Endothelial cell (in vitro differentiated cells): ENCODE measurements around the gene MACIR. TPM values are rescaled to one million over a fixed set of nuclear protein-coding genes. Genes with fewer than 3 reads are reported as not detected.

ENCODE experiments used
- DNase-seq: peaks from one replicate; pipeline ENCODE4 v3.0.0; 2021; ENCODE audit warnings: low spot score
- H3K27ac Mint-ChIP-seq: one replicate; pipeline ENCODE4 v1.8.0; 2021; ENCODE audit warnings: mixed read lengths, inconsistent platforms; ENCODE audit not compliant: unreplicated experiment
- H3K27me3 Mint-ChIP-seq: one replicate; pipeline ENCODE4 v1.8.0; 2021; ENCODE audit warnings: mild to moderate bottlenecking, moderate library complexity, mixed read lengths, inconsistent platforms; ENCODE audit not compliant: unreplicated experiment
- H3K36me3 Mint-ChIP-seq: one replicate; pipeline ENCODE4 v1.8.0; 2021; ENCODE audit warnings: mild to moderate bottlenecking, low read depth, mixed read lengths, inconsistent platforms; ENCODE audit not compliant: unreplicated experiment
- H3K4me1 Mint-ChIP-seq: one replicate; pipeline ENCODE4 v1.8.0; 2021; ENCODE audit warnings: mild to moderate bottlenecking, mixed read lengths, inconsistent platforms; ENCODE audit not compliant: unreplicated experiment
- H3K4me3 Mint-ChIP-seq: one replicate; pipeline ENCODE4 v1.8.0; 2021; ENCODE audit warnings: mild to moderate bottlenecking, mixed read lengths, inconsistent platforms; ENCODE audit not compliant: unreplicated experiment
- H3K9me3 Mint-ChIP-seq: one replicate; pipeline ENCODE4 v1.8.0; 2021; ENCODE audit warnings: mixed read lengths, inconsistent platforms; ENCODE audit not compliant: unreplicated experiment
- CTCF ChIP-seq: fragments of 200-600 bp; sonication (generic); IDR thresholded peaks from one replicate; pipeline ENCODE4 v1.5.0; 2021; ENCODE audit warnings: antibody characterized with exemption; ENCODE audit not compliant: unreplicated experiment
- total RNA-seq: library from RNA; stranded (reverse); fragmentation: NEBNext Ultra II Directional; extraction: Animal tissue kit (Norgen Biotek cat#: 25700); gene quantifications from one replicate; pipeline ENCODE4 v1.2.1, GENCODE V29; 2021; ENCODE audit not compliant: unreplicated experiment

Gene MACIR
- total RNA-seq, 1 donor from 2014 or later: 9.2 TPM

GRCh38 chr5:103244398-103244797, 14.2 kb upstream of the MACIR start:
- no peaks in the 10 kb centered on the region for H3K36me3 Mint-ChIP-seq
- H3K9me3 Mint-ChIP-seq: no peaks in the 10 kb centered on the region
- H3K27ac Mint-ChIP-seq: no peak overlapping the region
- DNase-seq: no peak
- H3K4me1 Mint-ChIP-seq: no peaks in the 10 kb centered on the region
- H3K4me3 Mint-ChIP-seq: no peak overlapping the region
- H3K27me3 Mint-ChIP-seq: no peaks in the 10 kb centered on the region
- TF ChIP-seq CTCF: no peak

- no peaks in the 10 kb centered on the region for H3K9me3 Mint-ChIP-seq
- no peak for TF ChIP-seq CTCF
- no peaks in the 10 kb centered on the region for H3K4me1 Mint-ChIP-seq
- H3K27ac Mint-ChIP-seq: no peak overlapping the region
- H3K36me3 Mint-ChIP-seq: no peaks in the 10 kb centered on the region
- no peak overlapping the region for H3K4me3 Mint-ChIP-seq
- no peaks in the 10 kb centered on the region for H3K27me3 Mint-ChIP-seq
- no peak for DNase-seq
Measured at GRCh38 chr5:103245761-103246160, 12.8 kb upstream of the MACIR start.

- Mint-ChIP-seq H3K4me3 (no peak overlapping the region), H3K9me3 (no peaks in the 10 kb centered on the region), H3K36me3 (no peaks in the 10 kb centered on the region), H3K4me1 (no peaks in the 10 kb centered on the region), H3K27ac (no peak overlapping the region), H3K27me3 (no peaks in the 10 kb centered on the region)
- DNase-seq: no peak
- no peak for TF ChIP-seq CTCF
Measured at GRCh38 chr5:103247118-103247517, 11.4 kb upstream of the MACIR start.

- DNase-seq: no peak
- H3K4me3 Mint-ChIP-seq: no peak overlapping the region
- no peaks in the 10 kb centered on the region for H3K36me3 Mint-ChIP-seq
- TF ChIP-seq CTCF: no peak
- no peaks in the 10 kb centered on the region for H3K9me3 Mint-ChIP-seq
- H3K4me1 Mint-ChIP-seq: no peaks in the 10 kb centered on the region
- no peaks in the 10 kb centered on the region for H3K27me3 Mint-ChIP-seq
- H3K27ac Mint-ChIP-seq: no peak overlapping the region
Measured at GRCh38 chr5:103249068-103249467, 9.5 kb upstream of the MACIR start.

GRCh38 chr5:103254921-103255320, 3.6 kb upstream of the MACIR start:
- Mint-ChIP-seq H3K4me1 (peaks cover 2% of the 10 kb centered on the region), H3K36me3 (no peaks in the 10 kb centered on the region), H3K9me3 (no peaks in the 10 kb centered on the region), H3K4me3 (no peak overlapping the region), H3K27me3 (peaks cover 8% of the 10 kb centered on the region), H3K27ac (no peak overlapping the region)
- no peak for DNase-seq
- TF ChIP-seq CTCF: no peak
